Small intestine (tissue), 7 donors: Measurements from ENCODE around the gene CRHR2. TPM values are rescaled to one million over a fixed set of nuclear protein-coding genes. Genes with fewer than 3 reads are reported as not detected.
"Not testable (repeated sequence)": the region's sequence is repeated elsewhere in the genome, so short reads cannot be mapped to it uniquely, and the experiment has no call there.

Experiments
- DNase-seq, 2 donors: peaks; one replicate each; pipeline versions ENCODE4 v3.0.0 to v3.0.0-alpha.2; 2013
- FAIRE-seq: peaks from 2 replicates; lab custom pipeline; 2012; peaks lifted over from hg19 to GRCh38; lab: Jason Lieb, UNC
- H3K27ac ChIP-seq, 3 donors: one replicate each; pipeline ENCODE4 v1.5.1; 2013; ENCODE audit warnings: low read length in 2 of 3, mild to moderate bottlenecking in 2 of 3, control low read depth in 1 of 3, inconsistent platforms in 1 of 3, low read depth in 1 of 3, moderate library complexity in 1 of 3
- H3K27me3 ChIP-seq, 3 donors: one replicate each; pipeline ENCODE4 v1.6.1; 2013; ENCODE audit warnings: low read length in 3 of 3, inconsistent platforms in 1 of 3; ENCODE audit not compliant: control insufficient read depth in 3 of 3, insufficient read depth in 3 of 3
- H3K36me3 ChIP-seq, 3 donors: one replicate each; pipeline ENCODE4 v1.6.1; 2013; ENCODE audit warnings: low read length in 3 of 3, inconsistent platforms in 1 of 3, low read depth in 1 of 3, mild to moderate bottlenecking in 1 of 3, moderate library complexity in 1 of 3; ENCODE audit not compliant: control insufficient read depth in 3 of 3, insufficient read depth in 2 of 3
- H3K4me1 ChIP-seq, 3 donors: one replicate each; pipeline ENCODE4 v1.6.1; 2013; ENCODE audit warnings: low read length in 2 of 3, inconsistent platforms in 1 of 3, low read depth in 1 of 3, mild to moderate bottlenecking in 1 of 3, moderate library complexity in 1 of 3; ENCODE audit not compliant: control insufficient read depth in 3 of 3, insufficient read depth in 2 of 3
- H3K4me3 ChIP-seq, 3 donors: one replicate each; pipeline ENCODE4 v1.5.1; 2013; ENCODE audit warnings: low read length in 3 of 3, control low read depth in 1 of 3, inconsistent platforms in 1 of 3, low read depth in 1 of 3, mild to moderate bottlenecking in 1 of 3, moderate library complexity in 1 of 3
- H3K9me3 ChIP-seq, 2 donors: one replicate each; pipeline ENCODE4 v1.6.1; 2013; ENCODE audit warnings: low read depth in 1 of 2, low read length in 1 of 2; ENCODE audit not compliant: control insufficient read depth in 2 of 2, insufficient read depth in 1 of 2
- WGBS, 3 donors: extraction: QIAGEN DNeasy Blood & Tissue Kit; methylation state at CpG; one replicate each; pipeline ENCODE4 v1.1.7; 2013; 5-methylcytosine and 5-hydroxymethylcytosine counted together
- polyA plus RNA-seq, 4 donors: library from polyadenylated mRNA; stranded (reverse) in 3 of 4; unstranded in 1 of 4; fragments of 200-250 nt in 3 of 4; fragments of 120-200 nt in 1 of 4; gene quantifications; one replicate each; pipeline versions ENCODE4 v1.2.1 to v1.2.3, GENCODE V29; 2013
- donor health status: healthy with polysubstance abuse.
- donor health status: control.
- donor health status: control.
- donor health status: Bipolar disorder and iron deficiency.
- donor health status: healthy.

CRHR2 gene
- polyA plus RNA-seq, 4 donors: 0.04 to 0.32 TPM; not detected in 2

DNA sequence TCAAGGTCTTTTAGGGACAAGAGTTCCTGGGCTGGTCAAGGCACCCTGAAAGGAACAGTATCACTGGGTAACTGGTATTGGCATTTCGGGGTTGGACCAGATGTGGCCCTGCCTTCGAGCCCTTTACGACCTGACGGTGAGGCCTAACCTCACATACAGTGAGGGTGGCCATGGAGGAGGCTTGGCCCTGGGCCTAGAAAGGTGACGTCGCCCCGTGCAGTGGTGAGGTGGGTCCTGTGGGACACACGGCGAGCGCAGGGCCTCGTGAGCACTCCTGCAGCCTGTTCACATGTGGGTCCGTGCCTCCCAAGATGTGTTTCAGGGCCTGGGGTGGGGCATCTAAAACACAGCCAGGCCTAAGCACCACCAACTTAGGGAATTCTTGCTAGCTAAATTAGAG lies 36.1 kb downstream of the CRHR2 start:
- H3K27ac ChIP-seq: no peak overlapping the region
- 91 to 95% (median 94%) methylated on average over 12 of the region's 12 CpGs for WGBS, 3 donors
- H3K9me3 ChIP-seq: no peaks in the 10 kb centered on the region
- no peaks in the 10 kb centered on the region for H3K27me3 ChIP-seq
- peaks cover 2 to 7% (median 3%) of the 10 kb centered on the region in 3 donors for H3K36me3 ChIP-seq
- no peak for DNase-seq
- H3K4me3 ChIP-seq: no peak overlapping the region
- FAIRE-seq: no peak
- H3K4me1 ChIP-seq: no peaks in the 10 kb centered on the region

DNA sequence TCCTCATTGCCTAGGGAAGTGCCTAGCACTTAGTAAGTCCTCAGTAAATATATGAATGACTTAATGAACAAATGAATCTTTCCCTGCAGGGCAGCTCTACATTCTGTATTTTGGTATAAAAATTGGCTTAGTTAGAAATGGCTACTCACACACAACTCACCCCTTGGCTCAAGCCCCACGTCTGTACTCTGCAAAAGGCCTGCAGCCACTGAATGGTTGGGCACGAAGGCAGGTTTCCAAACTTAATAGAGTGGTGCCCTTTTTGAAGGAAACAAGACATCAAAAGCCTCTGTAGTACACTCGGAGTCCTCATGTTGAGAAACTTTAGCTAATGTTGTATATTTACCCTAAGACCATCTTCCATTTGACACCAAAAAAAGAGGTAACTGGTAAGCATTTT lies 36.6 kb downstream of the CRHR2 start:
- no peak overlapping the region for H3K4me3 ChIP-seq
- FAIRE-seq (no peak), DNase-seq (no peak)
- H3K27me3 ChIP-seq: no peaks in the 10 kb centered on the region
- WGBS, 3 donors: 93 to 98% (median 95%) methylated on average over 3 of the region's 3 CpGs
- peaks cover 2 to 7% (median 3%) of the 10 kb centered on the region in 3 donors for H3K36me3 ChIP-seq
- H3K27ac ChIP-seq: no peak overlapping the region
- H3K9me3 ChIP-seq: no peaks in the 10 kb centered on the region
- no peaks in the 10 kb centered on the region for H3K4me1 ChIP-seq

DNA sequence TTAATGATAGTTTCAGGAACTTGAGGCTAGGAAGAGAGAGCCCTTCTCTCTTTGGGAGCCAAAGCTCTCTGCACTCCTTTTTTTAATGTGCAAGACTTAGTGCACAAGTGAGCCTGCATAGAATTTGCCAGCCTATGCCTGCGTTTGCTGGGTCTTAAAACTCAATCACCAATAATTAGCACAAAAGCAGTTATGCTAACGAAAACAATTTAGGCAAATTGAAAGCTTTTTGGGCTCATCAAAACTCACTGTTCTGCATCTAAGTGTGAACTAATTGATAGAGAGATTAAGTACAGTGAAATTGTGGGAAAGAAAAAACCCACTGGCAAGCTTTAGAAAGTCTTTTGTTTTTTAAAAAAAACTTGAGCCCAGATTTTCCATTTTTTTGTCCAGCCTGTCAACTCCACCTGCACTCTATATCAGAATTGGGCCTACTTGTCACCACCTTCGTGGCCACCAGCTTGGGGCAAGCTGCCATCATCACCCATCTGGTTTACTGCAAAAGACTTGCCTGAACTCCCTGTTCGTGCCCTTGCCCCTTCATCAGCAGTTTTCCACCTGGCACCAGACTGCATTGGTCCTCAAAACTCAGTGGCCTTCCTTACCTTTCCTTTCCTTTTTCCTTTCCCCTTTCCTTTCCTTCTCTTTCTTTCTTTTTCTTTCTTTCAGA lies 37.8 kb downstream of the CRHR2 start:
- no peak overlapping the region for H3K4me3 ChIP-seq
- 91 to 95% (median 94%) methylated on average over 4 of the region's 4 CpGs for WGBS, 3 donors
- H3K36me3 ChIP-seq: peaks cover 2 to 7% (median 3%) of the 10 kb centered on the region in 3 donors
- FAIRE-seq: no peak
- H3K27ac ChIP-seq: no peak overlapping the region
- no peaks in the 10 kb centered on the region for H3K9me3 ChIP-seq
- DNase-seq: no peak
- no peaks in the 10 kb centered on the region for H3K4me1 ChIP-seq
- H3K27me3 ChIP-seq: no peaks in the 10 kb centered on the region

DNA sequence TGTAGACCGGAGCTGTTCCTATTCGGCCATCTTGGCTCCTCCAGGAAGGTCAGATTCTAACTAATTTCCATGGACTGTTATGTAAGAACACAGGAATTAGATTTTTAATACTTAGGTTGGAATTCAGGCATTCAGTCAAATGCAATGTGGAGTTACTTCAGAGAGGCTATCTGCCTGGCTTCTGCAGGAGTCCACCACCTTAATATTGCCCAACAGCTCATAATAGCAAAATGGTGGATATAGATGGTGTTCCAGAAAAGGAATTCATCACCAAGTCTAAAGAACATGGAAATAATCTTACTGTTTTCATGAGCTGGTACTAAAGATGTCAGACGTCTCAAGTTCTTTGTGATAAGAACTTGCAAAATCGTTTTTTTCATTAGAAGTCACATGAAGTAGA lies 39.5 kb downstream of the CRHR2 start:
- WGBS, 3 donors: 40 to 80% (median 78%) methylated on average over 4 of the region's 4 CpGs
- no peak for FAIRE-seq
- Histone ChIP-seq H3K4me1 (no peaks in the 10 kb centered on the region), H3K9me3 (no peaks in the 10 kb centered on the region), H3K4me3 (peak overlapping the region in 1 of 3 donors; percentile 18), H3K27ac (no peak overlapping the region), H3K27me3 (no peaks in the 10 kb centered on the region), H3K36me3 (peaks cover 2 to 7% (median 3%) of the 10 kb centered on the region in 3 donors)
- DNase-seq: peak; percentile 6 to 30

DNA sequence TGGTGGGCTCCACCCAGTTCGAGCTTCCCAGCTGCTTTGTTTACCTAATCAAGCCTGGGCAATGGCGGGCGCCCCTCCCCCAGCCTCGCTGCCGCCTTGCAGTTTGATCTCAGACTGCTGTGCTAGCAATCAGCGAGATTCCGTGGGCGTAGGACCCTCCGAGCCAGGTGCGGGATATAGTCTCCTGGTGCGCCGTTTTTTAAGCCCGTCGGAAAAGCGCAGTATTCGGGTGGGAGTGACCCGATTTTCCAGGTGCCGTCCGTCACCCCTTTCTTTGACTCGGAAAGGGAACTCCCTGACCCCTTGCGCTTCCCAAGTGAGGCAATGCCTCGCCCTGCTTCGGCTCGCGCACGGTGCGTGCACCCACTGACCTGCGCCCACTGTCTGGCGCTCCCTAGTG lies 39.9 kb downstream of the CRHR2 start:
- H3K27me3 ChIP-seq, H3K9me3 ChIP-seq, FAIRE-seq, DNase-seq, H3K36me3 ChIP-seq, H3K27ac ChIP-seq, H3K4me3 ChIP-seq, H3K4me1 ChIP-seq: not testable (repeated sequence)
- WGBS, 3 donors: 25 to 79% (median 71%) methylated on average over 9 to 15 of the region's 29 CpGs

DNA sequence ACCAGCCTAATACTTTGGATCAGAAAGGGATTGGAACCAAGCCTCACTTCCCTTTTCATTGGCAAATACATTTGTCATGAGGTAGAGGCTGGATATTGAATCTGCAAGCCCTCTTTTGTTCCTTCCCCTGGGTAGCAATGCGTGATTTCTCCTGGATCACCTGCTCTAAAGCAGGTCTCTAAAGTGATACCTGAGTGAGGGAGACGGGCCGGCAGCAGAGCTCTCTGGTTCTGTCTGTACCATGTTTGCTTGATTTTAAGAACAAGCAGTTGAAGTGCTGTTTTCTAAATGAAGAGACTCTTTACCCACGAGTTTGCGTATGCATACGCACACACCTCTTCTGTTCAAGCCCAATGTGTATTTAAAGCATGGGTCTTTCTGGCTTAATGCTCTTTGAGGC lies 46.5 kb downstream of the CRHR2 start:
- no peak overlapping the region for H3K4me3 ChIP-seq
- H3K27ac ChIP-seq: no peak overlapping the region
- DNase-seq (no peak), FAIRE-seq (no peak)
- no peaks in the 10 kb centered on the region for H3K4me1 ChIP-seq
- no peaks in the 10 kb centered on the region for H3K27me3 ChIP-seq
- H3K9me3 ChIP-seq: no peaks in the 10 kb centered on the region
- 92 to 97% (median 95%) methylated on average over 6 of the region's 6 CpGs for WGBS, 3 donors
- H3K36me3 ChIP-seq: peaks cover 11 to 25% (median 24%) of the 10 kb centered on the region in 3 donors

DNA sequence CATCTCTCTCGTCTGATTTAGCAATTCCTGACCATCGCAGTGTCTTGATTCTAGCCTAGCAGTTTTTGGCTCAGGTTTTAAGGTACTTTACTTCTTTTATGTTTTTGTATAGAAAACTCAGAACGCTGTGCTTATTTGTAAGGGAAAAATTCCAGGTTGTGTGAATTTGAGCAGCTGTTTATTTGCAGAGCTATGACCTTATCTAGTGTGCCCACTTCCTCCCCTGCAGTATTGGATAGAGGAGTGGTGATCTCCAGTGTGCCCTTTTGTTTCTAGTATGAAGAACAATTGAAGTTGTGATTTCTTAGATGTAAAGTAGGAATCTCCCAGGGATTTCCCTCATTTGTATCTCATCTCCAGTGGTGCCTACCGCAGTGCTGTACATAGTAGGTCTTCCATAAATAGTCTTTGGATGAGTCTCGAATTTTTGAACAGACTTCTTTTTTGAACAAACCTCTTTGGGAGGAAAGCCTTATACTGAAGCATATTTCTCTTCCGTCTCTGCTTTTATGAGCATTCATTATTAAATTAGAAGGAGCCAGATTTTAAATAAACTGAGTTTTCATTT lies 47.5 kb downstream of the CRHR2 start:
- FAIRE-seq (no peak), DNase-seq (no peak)
- Histone ChIP-seq H3K9me3 (no peaks in the 10 kb centered on the region), H3K4me1 (no peaks in the 10 kb centered on the region), H3K27ac (no peak overlapping the region), H3K36me3 (peaks cover 11 to 28% (median 24%) of the 10 kb centered on the region in 3 donors), H3K27me3 (no peaks in the 10 kb centered on the region), H3K4me3 (no peak overlapping the region)
- WGBS, 3 donors: 76 to 88% (median 85%) methylated on average over 6 of the region's 6 CpGs

DNA sequence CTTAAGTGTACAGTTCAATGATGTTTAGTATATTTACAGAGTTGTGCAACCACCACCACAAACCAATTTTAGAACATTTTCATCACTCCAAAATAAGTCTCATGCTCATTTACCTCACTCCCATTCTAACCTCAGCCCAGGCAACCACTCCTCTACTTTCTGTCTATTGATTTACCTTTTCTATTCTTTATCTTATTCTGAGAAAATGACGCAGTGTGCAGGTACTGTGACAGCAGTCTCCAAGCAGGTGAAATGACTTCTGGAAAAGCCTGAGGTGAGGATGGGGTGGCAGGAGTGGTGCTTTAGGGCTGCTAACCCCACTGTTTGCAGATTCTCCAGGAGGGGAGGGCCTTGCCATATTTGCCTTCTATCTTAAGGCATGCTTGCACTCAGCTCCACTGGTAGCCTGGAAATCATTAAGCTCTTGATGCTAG lies 48.0 kb downstream of the CRHR2 start:
- H3K9me3 ChIP-seq: no peaks in the 10 kb centered on the region
- FAIRE-seq (no peak), DNase-seq (no peak)
- WGBS, 3 donors: 78 to 94% (median 90%) methylated on average over 1 of the region's 1 CpG
- H3K4me3 ChIP-seq: no peak overlapping the region
- H3K36me3 ChIP-seq: peaks cover 15 to 28% (median 24%) of the 10 kb centered on the region in 3 donors
- no peaks in the 10 kb centered on the region for H3K27me3 ChIP-seq
- no peak overlapping the region for H3K27ac ChIP-seq
- no peaks in the 10 kb centered on the region for H3K4me1 ChIP-seq
